ENCODE measurements around the gene RNU1-4.
"Not testable (repeated sequence)": the region's sequence is repeated elsewhere in the genome, so short reads cannot be mapped to it uniquely, and the experiment has no call there.

DNA sequence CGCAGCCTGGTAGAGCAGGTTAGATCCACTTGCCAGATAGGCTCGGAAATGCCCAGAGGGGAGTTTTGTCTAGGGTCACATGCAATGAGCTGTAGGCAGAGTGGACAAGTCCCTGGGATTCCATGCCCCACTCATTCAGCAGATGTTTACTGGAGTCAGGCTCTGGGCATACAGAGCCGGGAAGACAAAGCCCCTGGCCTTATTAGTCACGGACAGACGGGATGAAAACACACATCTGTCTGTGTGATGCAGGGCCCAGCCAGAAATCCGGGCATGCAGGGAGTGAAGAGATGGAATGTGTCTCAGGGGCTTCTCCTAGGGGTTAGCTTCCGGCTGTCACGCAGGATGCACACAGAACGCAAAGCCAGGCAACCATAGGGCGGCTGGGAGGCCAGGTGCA lies 26.8 kb upstream of the RNU1-4 start:
- TF ChIP-seq, protein P1, sequence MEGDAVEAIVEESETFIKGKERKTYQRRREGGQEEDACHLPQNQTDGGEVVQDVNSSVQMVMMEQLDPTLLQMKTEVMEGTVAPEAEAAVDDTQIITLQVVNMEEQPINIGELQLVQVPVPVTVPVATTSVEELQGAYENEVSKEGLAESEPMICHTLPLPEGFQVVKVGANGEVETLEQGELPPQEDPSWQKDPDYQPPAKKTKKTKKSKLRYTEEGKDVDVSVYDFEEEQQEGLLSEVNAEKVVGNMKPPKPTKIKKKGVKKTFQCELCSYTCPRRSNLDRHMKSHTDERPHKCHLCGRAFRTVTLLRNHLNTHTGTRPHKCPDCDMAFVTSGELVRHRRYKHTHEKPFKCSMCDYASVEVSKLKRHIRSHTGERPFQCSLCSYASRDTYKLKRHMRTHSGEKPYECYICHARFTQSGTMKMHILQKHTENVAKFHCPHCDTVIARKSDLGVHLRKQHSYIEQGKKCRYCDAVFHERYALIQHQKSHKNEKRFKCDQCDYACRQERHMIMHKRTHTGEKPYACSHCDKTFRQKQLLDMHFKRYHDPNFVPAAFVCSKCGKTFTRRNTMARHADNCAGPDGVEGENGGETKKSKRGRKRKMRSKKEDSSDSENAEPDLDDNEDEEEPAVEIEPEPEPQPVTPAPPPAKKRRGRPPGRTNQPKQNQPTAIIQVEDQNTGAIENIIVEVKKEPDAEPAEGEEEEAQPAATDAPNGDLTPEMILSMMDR (IDR thresholded peaks at IDR 0.05), result not testable (repeated sequence)
- not testable (repeated sequence) for TF ChIP-seq POLR2A (IDR thresholded peaks at IDR 0.05)

Data from thyroid gland (tissue), 4 donors.